GM12892 (cell line): ENCODE measurements around the gene UNCX.

Experiments
- POLR2A ChIP-seq: IDR thresholded peaks from 2 replicates; pipeline ENCODE4 v1.6.1; 2011; ENCODE audit warnings: low read depth, low read length, control low read depth
- POLR2AphosphoS5 ChIP-seq: IDR thresholded peaks from 2 replicates; pipeline ENCODE4 v1.6.1; 2011; ENCODE audit warnings: low read depth, low read length, control low read depth
- TAF1 ChIP-seq: IDR thresholded peaks from 2 replicates; pipeline ENCODE4 v1.6.1; 2011; ENCODE audit warnings: low read depth, mild to moderate bottlenecking, control low read depth, low read length, borderline replicate concordance

GRCh38 chr7:1193593-1194424 lies 38.9 kb upstream of the UNCX start:
- no peak for TF ChIP-seq POLR2AphosphoS5
- TF ChIP-seq TAF1: no peak
- no peak for TF ChIP-seq POLR2A
